CD4-positive, alpha-beta T cell treated with Interleukin-15 for 1 hour (primary cell): Measurements from ENCODE around the gene IMPA2.
A peak's percentile ranks its signal among the peaks of the same experiment; 100 is the strongest.
"Not testable (repeated sequence)": the region's sequence is repeated elsewhere in the genome, so short reads cannot be mapped to it uniquely, and the experiment has no call there.

Source experiments
- DNase-seq: peaks from one replicate; pipeline ENCODE4 v3.0.0-alpha.2; 2020

IMPA2 gene

GRCh38 chr18:11981192-11981542, at the start of gene IMPA2:
IMPA2 (plus strand) TSS chr18:11981507; CDS start chr18:11981670, 163 bp downstream.
- no peak for DNase-seq

GRCh38 chr18:11932393-11932792, 48.9 kb upstream of the IMPA2 start:
- no peak for DNase-seq

GRCh38 chr18:11937874-11938478, 43.3 kb upstream of the IMPA2 start:
- peak; percentile 60 for DNase-seq

- DNase-seq, result no peak
These were observed 40.4 kb upstream of the IMPA2 start for GRCh38 chr18:11940956-11941355.

GRCh38 chr18:11943551-11943950, 37.8 kb upstream of the IMPA2 start:
- no peak for DNase-seq

- DNase-seq, result no peak
These were observed 37.1 kb upstream of the IMPA2 start for GRCh38 chr18:11944252-11944651.

- no peak for DNase-seq
These were observed 36.5 kb upstream of the IMPA2 start for GRCh38 chr18:11944786-11945185.

GRCh38 chr18:11945834-11946659, 35.3 kb upstream of the IMPA2 start:
- not testable (repeated sequence) for DNase-seq

GRCh38 chr18:11946756-11947155, 34.6 kb upstream of the IMPA2 start:
- no peak for DNase-seq

GRCh38 chr18:11947214-11948191, 33.8 kb upstream of the IMPA2 start:
- DNase-seq, result peak; percentile 76

GRCh38 chr18:11948852-11949523, 32.3 kb upstream of the IMPA2 start:
- no peak for DNase-seq

- DNase-seq, result no peak
These were observed 30.5 kb upstream of the IMPA2 start for GRCh38 chr18:11950824-11951223.

GRCh38 chr18:11951390-11951851, 29.9 kb upstream of the IMPA2 start:
- no peak for DNase-seq

GRCh38 chr18:11953113-11953512, 28.2 kb upstream of the IMPA2 start:
- no peak for DNase-seq

- DNase-seq, result no peak
These were observed 25.9 kb upstream of the IMPA2 start for GRCh38 chr18:11955239-11956029.

- no peak for DNase-seq
These were observed 24.7 kb upstream of the IMPA2 start for GRCh38 chr18:11956371-11957308.

GRCh38 chr18:11957636-11958035, 23.7 kb upstream of the IMPA2 start:
- no peak for DNase-seq

- DNase-seq, result not testable (repeated sequence)
These were observed 21.7 kb upstream of the IMPA2 start for GRCh38 chr18:11959651-11960050.

GRCh38 chr18:11960743-11961380, 20.4 kb upstream of the IMPA2 start:
- DNase-seq, result no peak

GRCh38 chr18:11962597-11962996, 18.7 kb upstream of the IMPA2 start:
- no peak for DNase-seq
